ENCODE results near the gene METTL25B. TPM values are rescaled to one million over a fixed set of nuclear protein-coding genes. Genes with fewer than 3 reads are reported as not detected.
A peak's percentile ranks its signal among the peaks of the same experiment; 100 is the strongest.

METTL25B gene
- total and polyA plus RNA-seq, 2 of the 13 experiments (the other 11 are each of a cell fraction or from before 2014, with no cell fraction given): 11.9 to 24.0 TPM

DNA sequence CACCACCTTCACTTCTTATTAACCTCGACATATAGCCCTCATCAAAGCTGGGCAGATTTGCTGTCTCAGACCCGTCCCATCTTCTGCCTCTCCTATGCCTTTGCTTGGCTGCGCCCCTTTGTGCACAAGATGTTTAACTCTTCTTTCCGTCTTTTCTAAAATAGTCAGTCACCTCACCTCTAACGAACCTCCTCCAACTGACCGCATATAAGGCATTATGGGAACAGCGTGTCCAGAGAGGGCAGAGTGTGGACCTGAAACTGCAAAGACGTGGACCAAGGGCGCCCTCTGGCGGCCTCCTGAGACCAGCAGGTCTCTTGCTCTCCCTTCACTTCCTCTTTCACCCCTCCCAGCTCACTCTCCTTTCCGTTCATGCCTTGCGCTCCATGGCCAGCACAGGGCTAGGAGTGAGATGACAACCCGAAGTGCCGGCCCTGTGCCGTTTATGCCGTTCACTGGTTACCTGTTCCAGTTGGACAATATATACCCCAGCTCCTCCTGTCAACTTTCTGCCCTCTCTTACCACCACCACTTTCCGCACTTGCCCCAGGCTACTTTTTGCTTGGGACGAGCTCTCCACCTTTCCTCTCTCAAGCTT, 2.5 kb upstream of the METTL25B start (continued):
- TF ChIP-seq, protein P1, sequence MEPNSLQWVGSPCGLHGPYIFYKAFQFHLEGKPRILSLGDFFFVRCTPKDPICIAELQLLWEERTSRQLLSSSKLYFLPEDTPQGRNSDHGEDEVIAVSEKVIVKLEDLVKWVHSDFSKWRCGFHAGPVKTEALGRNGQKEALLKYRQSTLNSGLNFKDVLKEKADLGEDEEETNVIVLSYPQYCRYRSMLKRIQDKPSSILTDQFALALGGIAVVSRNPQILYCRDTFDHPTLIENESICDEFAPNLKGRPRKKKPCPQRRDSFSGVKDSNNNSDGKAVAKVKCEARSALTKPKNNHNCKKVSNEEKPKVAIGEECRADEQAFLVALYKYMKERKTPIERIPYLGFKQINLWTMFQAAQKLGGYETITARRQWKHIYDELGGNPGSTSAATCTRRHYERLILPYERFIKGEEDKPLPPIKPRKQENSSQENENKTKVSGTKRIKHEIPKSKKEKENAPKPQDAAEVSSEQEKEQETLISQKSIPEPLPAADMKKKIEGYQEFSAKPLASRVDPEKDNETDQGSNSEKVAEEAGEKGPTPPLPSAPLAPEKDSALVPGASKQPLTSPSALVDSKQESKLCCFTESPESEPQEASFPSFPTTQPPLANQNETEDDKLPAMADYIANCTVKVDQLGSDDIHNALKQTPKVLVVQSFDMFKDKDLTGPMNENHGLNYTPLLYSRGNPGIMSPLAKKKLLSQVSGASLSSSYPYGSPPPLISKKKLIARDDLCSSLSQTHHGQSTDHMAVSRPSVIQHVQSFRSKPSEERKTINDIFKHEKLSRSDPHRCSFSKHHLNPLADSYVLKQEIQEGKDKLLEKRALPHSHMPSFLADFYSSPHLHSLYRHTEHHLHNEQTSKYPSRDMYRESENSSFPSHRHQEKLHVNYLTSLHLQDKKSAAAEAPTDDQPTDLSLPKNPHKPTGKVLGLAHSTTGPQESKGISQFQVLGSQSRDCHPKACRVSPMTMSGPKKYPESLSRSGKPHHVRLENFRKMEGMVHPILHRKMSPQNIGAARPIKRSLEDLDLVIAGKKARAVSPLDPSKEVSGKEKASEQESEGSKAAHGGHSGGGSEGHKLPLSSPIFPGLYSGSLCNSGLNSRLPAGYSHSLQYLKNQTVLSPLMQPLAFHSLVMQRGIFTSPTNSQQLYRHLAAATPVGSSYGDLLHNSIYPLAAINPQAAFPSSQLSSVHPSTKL (CRISPR knock-in tag; IDR thresholded peaks at IDR 0.05): peak; percentile 28; the same call in 1 of the 2 replicates
- TF ChIP-seq KDM5B (CRISPR knock-in tag; IDR thresholded peaks at IDR 0.05; ENCODE audit: borderline replicate concordance) (peak; percentile 22; the same call in 1 of the 2 replicates), ATF7 (IDR thresholded peaks at IDR 0.05) (no peak), ATF7 (CRISPR knock-in tag; IDR thresholded peaks at IDR 0.05) (no peak), ZSCAN31 (CRISPR knock-in tag; IDR thresholded peaks at IDR 0.05; ENCODE audit: low read depth) (peak; percentile 26; the same call in 1 of the 2 replicates), YEATS4 (CRISPR knock-in tag; IDR thresholded peaks at IDR 0.05; ENCODE audit: borderline replicate concordance) (no peak), ZZZ3 (CRISPR knock-in tag; IDR thresholded peaks at IDR 0.05; ENCODE audit: borderline replicate concordance) (no peak), PHB2 (IDR thresholded peaks at IDR 0.05; ENCODE audit: partially characterized antibody) (no peak), ZNF547 (CRISPR knock-in tag; IDR thresholded peaks at IDR 0.05) (no peak), ZNF510 (CRISPR knock-in tag; IDR thresholded peaks at IDR 0.05; ENCODE audit: low read depth) (no peak), SOX13 (IDR thresholded peaks at IDR 0.05) (no peak), SOX13 (CRISPR knock-in tag; conservative IDR thresholded peaks at IDR 0.05 in 1 of 2, IDR thresholded peaks at IDR 0.05 in 1 of 2) (no peak), STAG1 (CRISPR knock-in tag; IDR thresholded peaks at IDR 0.05) (peak; percentile 89), SP2 (CRISPR knock-in tag; IDR thresholded peaks at IDR 0.05) (peak; percentile 38; the same call in 1 of the 2 replicates), ZNF775 (CRISPR knock-in tag; IDR thresholded peaks at IDR 0.05; ENCODE audit: borderline replicate concordance) (no peak), POLR2AphosphoS2 (IDR thresholded peaks at IDR 0.05; ENCODE audit: low read depth, low read length) (no peak), GABPB1 (CRISPR knock-in tag; IDR thresholded peaks at IDR 0.05) (peak; percentile 60)
- TF ChIP-seq, protein P2, sequence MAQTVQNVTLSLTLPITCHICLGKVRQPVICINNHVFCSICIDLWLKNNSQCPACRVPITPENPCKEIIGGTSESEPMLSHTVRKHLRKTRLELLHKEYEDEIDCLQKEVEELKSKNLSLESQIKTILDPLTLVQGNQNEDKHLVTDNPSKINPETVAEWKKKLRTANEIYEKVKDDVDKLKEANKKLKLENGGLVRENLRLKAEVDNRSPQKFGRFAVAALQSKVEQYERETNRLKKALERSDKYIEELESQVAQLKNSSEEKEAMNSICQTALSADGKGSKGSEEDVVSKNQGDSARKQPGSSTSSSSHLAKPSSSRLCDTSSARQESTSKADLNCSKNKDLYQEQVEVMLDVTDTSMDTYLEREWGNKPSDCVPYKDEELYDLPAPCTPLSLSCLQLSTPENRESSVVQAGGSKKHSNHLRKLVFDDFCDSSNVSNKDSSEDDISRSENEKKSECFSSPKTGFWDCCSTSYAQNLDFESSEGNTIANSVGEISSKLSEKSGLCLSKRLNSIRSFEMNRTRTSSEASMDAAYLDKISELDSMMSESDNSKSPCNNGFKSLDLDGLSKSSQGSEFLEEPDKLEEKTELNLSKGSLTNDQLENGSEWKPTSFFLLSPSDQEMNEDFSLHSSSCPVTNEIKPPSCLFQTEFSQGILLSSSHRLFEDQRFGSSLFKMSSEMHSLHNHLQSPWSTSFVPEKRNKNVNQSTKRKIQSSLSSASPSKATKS (CRISPR knock-in tag; IDR thresholded peaks at IDR 0.05): no peak
- TF ChIP-seq, protein P3, sequence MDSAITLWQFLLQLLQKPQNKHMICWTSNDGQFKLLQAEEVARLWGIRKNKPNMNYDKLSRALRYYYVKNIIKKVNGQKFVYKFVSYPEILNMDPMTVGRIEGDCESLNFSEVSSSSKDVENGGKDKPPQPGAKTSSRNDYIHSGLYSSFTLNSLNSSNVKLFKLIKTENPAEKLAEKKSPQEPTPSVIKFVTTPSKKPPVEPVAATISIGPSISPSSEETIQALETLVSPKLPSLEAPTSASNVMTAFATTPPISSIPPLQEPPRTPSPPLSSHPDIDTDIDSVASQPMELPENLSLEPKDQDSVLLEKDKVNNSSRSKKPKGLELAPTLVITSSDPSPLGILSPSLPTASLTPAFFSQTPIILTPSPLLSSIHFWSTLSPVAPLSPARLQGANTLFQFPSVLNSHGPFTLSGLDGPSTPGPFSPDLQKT (CRISPR knock-in tag; IDR thresholded peaks at IDR 0.05; ENCODE audit: borderline replicate concordance): no peak
- TF ChIP-seq, protein P4, sequence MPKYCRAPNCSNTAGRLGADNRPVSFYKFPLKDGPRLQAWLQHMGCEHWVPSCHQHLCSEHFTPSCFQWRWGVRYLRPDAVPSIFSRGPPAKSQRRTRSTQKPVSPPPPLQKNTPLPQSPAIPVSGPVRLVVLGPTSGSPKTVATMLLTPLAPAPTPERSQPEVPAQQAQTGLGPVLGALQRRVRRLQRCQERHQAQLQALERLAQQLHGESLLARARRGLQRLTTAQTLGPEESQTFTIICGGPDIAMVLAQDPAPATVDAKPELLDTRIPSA (CRISPR knock-in tag; IDR thresholded peaks at IDR 0.05; ENCODE audit: borderline replicate concordance): no peak; the same call in 1 of the 2 replicates
- TF ChIP-seq, protein P5, sequence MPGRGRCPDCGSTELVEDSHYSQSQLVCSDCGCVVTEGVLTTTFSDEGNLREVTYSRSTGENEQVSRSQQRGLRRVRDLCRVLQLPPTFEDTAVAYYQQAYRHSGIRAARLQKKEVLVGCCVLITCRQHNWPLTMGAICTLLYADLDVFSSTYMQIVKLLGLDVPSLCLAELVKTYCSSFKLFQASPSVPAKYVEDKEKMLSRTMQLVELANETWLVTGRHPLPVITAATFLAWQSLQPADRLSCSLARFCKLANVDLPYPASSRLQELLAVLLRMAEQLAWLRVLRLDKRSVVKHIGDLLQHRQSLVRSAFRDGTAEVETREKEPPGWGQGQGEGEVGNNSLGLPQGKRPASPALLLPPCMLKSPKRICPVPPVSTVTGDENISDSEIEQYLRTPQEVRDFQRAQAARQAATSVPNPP (CRISPR knock-in tag; IDR thresholded peaks at IDR 0.05): no peak

Data from HepG2 (cell line).